DLD1 (cell line): Measurements from ENCODE around the gene ZNF292.
"Not testable (repeated sequence)": the region's sequence is repeated elsewhere in the genome, so short reads cannot be mapped to it uniquely, and the experiment has no call there.

ENCODE experiments used
- in situ Hi-C: cut with HindIII; loops from 2 replicates; pipeline ENCODE4 v1.10.0; 2017; ENCODE audit warnings: low sequenced_read_pairs

The ZNF292 gene

GRCh38 chr6:87210979-87211378 is 55.6 kb downstream of the ZNF292 start:
- in situ Hi-C loops: no loop called here

DNA sequence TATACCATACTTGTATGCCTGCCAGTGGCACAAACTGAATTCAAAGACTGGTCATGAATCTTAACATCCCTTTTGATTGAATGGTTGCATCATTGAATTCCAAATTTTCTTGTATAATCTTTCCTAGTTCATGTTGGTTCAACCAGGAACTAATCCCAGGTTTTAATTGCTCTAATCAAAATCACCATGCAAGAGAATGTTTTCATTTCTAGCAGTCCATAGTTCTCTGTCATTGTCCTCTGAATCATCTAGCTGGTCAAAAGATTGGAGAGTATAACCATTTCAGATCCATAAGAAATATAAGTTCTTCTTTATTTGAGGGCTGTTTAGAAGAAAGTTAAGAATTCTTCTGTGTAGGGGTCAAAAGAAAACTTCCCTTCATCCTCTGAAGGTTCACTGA is 57.2 kb downstream of the ZNF292 start:
- in situ Hi-C loops: no loop called here

DNA sequence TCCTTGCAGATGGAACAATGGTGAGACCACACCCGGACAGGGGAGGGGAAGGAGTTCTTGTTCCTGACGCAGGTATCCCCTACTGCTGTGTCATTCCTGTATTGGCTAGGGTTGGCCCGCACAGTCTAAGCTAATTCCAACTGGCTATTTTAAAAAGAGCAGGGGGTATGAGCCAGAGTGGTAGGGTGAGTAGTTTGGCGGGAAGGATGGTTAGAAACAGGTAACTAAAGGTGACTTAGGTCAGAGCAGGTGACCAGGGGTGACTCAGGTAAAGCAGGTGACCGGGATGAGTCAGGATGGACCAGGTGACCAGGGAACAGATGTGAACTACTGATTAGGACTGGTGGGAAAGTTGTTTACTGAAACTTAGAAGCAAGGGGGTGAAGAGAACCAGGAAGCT is 58.0 kb downstream of the ZNF292 start:
- in situ Hi-C loops: no loop called here

- in situ Hi-C loops: no loop called here
These were observed 59.5 kb downstream of the ZNF292 start for GRCh38 chr6:87214831-87215230.

GRCh38 chr6:87220997-87221396 is 65.6 kb downstream of the ZNF292 start:
- in situ Hi-C loops: no loop called here

GRCh38 chr6:87222676-87223075 is 67.3 kb downstream of the ZNF292 start:
- in situ Hi-C loops: no loop called here

GRCh38 chr6:87224971-87225370 is 69.6 kb downstream of the ZNF292 start:
- in situ Hi-C loops: no loop called here

DNA sequence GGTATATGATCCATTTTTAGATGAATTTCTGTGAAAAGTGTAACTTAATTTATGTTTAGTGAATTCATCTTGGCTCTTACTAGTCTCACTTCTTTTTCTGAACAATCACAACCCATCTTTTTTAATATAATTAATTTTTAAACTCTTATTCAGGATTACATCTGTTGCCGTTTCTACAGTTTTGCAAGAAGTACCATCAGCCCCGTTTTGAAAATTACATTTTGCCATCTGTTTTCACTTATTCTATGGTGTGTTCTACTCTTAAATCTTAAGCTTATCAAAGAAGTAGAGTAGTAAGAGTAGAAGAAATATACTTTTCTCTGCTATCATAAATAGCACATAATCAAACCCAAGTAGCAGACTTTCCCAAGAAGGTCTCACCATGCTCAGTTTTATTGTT is 70.1 kb downstream of the ZNF292 start:
- in situ Hi-C loops: no loop called here

DNA sequence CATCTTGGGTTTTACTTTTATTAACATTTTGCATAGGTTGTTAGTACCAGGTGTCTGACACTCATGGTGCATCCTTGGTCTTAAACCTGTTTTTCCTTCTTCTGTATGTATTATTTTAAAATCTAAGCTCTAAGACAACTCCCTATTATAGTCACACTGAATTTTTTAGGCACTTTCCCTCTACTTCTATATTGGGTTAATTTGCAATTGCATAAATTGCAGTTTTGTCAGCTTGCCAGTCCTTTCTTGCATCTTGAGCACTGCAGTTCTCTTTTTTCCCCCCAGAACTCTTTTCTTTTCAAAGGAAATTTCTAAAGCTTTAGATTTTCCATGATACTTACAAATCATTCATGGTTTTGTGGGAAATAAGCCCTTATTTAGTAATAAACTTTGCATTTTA is 70.6 kb downstream of the ZNF292 start:
- in situ Hi-C loops: no loop called here

- in situ Hi-C loops: no loop called here
These were observed 75.4 kb downstream of the ZNF292 start for GRCh38 chr6:87230801-87231200.

DNA sequence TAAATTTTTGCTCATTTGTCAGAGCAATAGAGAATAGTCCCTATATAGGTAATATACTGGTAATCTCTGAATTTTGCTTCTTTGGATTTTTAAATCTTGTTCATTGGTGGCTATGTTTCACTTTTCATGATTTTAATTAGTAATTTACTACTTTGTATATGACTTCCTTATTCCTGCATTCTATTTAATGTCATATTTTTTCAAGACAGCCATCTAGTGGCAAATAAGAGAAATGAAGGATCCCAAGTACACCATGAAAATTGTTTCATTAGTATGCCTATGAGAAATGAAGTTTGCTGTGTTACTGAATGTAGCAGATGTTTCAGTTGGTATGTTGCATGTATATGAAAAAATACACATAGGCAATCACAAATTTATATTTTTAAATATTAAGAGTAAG is 82.4 kb downstream of the ZNF292 start:
- in situ Hi-C loops: no loop called here

DNA sequence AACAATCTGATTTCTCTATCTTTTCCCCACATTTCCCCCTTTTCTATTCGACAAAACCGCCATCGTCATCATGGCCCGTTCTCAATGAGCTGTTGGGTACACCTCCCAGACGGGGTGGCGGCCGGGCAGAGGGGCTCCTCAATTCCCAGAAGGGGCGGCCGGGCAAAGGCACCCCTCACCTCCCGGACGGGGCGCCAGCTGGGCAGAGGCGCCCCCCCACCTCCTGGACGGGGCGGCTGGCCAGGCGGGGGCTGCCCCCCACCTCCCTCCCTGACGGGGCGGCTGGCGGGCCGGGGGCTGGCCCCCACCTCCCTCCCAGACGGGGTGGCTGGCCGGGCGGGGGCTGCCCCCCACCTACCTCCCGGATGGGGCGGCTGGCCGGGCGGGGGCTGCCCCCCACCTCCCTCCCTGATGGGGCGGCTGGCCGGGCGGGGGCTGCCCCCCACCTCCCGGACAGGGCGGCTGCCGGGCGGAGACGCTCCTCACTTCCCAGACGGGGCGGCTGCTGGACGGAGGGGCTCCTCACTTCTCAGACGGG is 83.8 kb downstream of the ZNF292 start:
- in situ Hi-C loops: not testable (repeated sequence)

DNA sequence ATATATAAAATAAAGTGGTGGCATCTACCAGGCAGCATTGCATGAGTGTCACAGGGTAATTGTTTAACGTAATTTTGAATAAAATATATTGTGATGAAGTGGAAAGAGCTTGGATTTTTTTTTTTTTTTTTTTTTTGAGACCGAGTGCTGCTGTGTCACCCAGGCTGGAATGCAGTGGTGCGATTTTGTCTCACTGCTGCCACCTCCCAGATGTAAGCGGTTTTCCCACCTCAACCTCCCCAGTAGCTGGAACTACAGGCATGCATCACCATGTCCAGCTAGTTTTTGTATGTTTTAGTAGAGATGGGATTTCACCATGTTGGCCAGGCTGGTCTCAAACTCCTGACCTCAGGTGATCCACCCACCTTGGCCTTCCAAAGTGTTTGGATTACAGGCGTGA is 85.9 kb downstream of the ZNF292 start:
- in situ Hi-C loops: no loop called here

DNA sequence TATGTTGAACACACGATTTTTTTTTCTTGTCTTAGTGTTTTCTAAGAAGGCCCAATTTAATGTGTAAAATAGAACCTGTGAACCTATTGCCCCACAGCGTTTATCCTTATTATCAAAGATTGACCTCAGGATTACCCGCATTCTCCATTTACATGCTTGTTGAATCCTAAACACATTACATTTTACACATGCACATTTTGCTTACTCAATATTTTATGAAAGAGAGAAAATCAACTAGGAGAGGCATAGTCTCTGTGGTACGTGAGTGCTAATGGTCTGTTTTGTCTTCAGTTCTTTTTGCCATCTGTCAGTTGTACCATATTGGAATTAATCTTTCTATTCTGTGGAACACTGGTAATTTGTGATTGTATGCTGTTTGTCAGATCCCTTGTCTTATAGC is 86.9 kb downstream of the ZNF292 start:
- in situ Hi-C loops: no loop called here

GRCh38 chr6:87243812-87244211 is 88.4 kb downstream of the ZNF292 start:
- in situ Hi-C loops: no loop called here

- in situ Hi-C loops: no loop called here
These were observed 89.0 kb downstream of the ZNF292 start for GRCh38 chr6:87244380-87244779.

- in situ Hi-C loops: no loop called here
These were observed 94.7 kb downstream of the ZNF292 start for GRCh38 chr6:87250019-87250418.

DNA sequence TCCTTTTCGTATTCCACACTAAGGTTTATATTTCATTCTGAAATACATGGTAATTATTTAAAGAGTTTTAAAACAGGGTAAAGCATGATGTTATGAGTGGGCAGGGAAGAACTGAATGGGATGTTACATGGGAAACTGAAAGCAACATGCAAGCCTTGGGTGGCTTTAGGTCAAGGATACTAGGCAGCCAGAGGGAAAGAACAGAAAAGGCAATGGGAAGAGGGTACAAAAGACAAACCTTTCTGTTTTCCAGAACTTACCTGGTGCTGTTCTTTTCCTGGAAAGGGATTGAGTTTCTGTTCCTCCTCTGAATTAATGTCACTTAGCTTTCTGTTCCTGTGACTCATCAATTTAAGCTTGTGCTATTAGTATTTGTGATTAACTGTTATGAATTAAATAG is 95.9 kb downstream of the ZNF292 start:
- in situ Hi-C loops: no loop called here

DNA sequence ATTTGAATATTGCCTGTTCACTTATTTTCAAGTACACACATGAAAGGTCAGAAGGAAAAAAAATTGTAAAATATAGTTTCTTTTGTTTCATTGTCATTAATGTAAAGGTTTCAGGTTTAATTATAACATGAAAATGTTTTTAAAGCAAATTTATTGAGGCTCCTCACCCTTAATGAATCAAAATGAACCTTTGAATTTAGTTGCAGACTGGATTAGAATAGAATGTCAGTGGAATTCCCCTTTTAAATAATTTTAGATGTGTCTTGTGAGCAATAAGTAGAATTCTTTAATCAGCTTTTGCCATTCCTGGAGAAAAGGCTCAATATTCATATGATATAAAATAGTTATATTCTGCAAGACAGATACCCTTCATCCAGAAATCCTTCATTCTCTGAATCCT is 96.4 kb downstream of the ZNF292 start:
- in situ Hi-C loops: no loop called here

- in situ Hi-C loops: no loop called here
These were observed 101.7 kb downstream of the ZNF292 start for GRCh38 chr6:87257046-87257445.

DNA sequence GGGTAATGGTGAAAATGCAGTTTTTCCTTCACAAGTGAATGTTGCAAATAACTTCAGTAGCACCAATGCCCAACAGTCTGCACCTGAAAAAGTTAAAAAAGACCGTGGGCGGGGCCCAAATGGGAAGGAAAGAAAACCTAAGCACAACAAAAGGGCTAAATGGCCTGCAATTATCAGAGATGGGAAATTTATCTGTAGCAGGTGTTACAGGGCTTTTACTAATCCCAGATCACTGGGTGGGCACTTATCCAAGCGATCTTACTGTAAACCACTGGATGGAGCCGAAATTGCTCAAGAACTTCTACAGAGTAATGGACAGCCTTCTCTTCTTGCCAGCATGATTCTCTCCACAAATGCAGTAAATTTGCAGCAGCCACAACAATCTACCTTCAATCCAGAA is 102.2 kb downstream of the ZNF292 start:
- in situ Hi-C loops: no loop called here

DNA sequence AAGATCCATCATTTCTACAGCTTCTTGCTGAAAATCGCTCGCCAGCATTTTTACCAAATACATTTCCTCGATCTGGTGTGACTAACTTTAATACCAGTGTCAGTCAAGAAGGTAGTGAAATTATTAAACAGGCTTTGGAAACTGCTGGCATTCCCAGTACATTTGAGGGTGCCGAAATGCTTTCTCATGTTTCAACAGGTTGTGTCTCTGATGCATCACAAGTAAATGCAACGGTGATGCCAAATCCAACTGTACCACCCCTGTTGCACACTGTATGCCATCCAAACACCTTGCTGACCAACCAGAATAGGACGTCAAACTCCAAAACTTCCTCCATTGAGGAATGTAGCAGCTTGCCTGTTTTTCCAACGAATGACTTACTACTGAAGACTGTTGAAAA is 102.6 kb downstream of the ZNF292 start:
- in situ Hi-C loops: no loop called here

- in situ Hi-C loops: no loop called here
These were observed 104.4 kb downstream of the ZNF292 start for GRCh38 chr6:87259791-87260190.

- in situ Hi-C loops: no loop called here
These were observed 106.2 kb downstream of the ZNF292 start for GRCh38 chr6:87261534-87261933.
